ENCODE data around the gene IL17RD.

- TF ChIP-seq CTCF (conservative IDR thresholded peaks at IDR 0.05) (no peak), EZH2 (IDR thresholded peaks at IDR 0.05; ENCODE audit: low read depth) (no peak)
These were observed 73.5 kb downstream of the IL17RD start for GRCh38 chr3:57091521-57092273.
